AG04450 (cell line): ENCODE data around the gene TMEM150B. TPM values are rescaled to one million over a fixed set of nuclear protein-coding genes. Genes with fewer than 3 reads are reported as not detected.

Experiments used
- CTCF ChIA-PET: fragments of 300-600, 350-600 bp; formaldehyde crosslinking; extraction: SDS; loops from one replicate; lab custom pipeline; 2022; ENCODE audit warnings: antibody characterized with exemption, inconsistent platforms; lab: Charles Lee
- POLR2A ChIA-PET: fragments of 350-600 bp; formaldehyde crosslinking; extraction: SDS; loops from one replicate; lab custom pipeline; 2021; ENCODE audit warnings: antibody characterized with exemption, inconsistent platforms; lab: Yijun Ruan, JAX
- DNase-seq: peaks from one replicate; pipeline ENCODE4 v3.0.0-alpha.2; 2011; ENCODE audit warnings: low read depth, low spot score
- H3K27ac ChIP-seq: one replicate; pipeline ENCODE4 v1.5.1; 2012; ENCODE audit warnings: low read depth, low read length, control low read depth
- H3K27me3 ChIP-seq: one replicate; pipeline ENCODE4 v1.6.0; 2012; ENCODE audit warnings: low read length; ENCODE audit not compliant: control insufficient read depth, insufficient read depth
- H3K4me3 ChIP-seq: 2 replicates; pipeline ENCODE4 v1.5.1; 2011; ENCODE audit warnings: mild to moderate bottlenecking, low read depth, low read length, control low read depth
- H3K9me3 ChIP-seq: 2 replicates; pipeline ENCODE4 v1.5.1; 2012; ENCODE audit warnings: low read length; ENCODE audit not compliant: control insufficient read depth, insufficient read depth
- polyA plus RNA-seq: library from polyadenylated mRNA; depleted of rRNA; stranded (reverse); fragments of >200 nt; gene quantifications from 2 replicates; pipeline ENCODE4 v1.2.3, GENCODE V29; 2011
- TF ChIP-seq, protein P1 (sequence below): IDR thresholded peaks from 2 replicates; pipeline ENCODE4 v1.5.1; 2011; ENCODE audit warnings: low read depth, low read length, control low read depth, inconsistent platforms

TMEM150B gene
- polyA plus RNA-seq, 1 experiment = not detected

DNA sequence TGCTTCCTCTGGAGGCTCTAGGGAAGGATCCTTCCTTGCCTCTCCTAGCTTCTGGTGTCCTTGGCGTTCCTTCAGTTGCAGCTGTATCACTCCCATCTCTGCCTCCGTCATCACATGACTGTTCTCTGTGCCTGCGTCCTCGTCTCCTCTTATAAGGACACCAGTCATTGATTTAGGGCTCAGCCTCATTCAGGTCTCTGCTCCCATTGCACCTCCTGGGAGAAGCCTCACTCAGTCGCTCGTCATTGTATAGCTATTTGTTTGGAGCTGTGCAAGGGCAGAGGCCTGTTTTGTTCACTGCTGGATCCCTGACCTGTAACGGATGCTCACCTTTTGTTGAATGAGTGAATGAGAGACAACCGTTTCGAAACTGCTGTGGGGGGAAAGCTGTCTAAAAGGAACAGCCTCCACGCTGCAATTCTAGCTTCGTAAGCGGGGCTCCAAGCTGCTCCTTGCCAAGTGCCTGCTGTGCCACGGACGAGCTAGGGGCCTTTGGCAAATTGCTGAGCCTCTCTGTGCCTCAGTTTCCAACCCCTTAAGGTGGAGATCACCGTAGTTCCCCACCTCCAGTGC lies 24.2 kb downstream of the TMEM150B start:
- no peak overlapping the region for H3K27ac ChIP-seq
- ChIA-PET CTCF (interaction anchor here (0.6 to 3.7 kb wide), 15 partner anchors 8 to 117 kb away, joined by 3 to 41 read pairs (median 5); partner anchors contain the start of gene KMT5C), POLR2A (interaction anchor here (0.6 kb wide), 2 partner anchors 44 to 90 kb away, joined by 7 to 8 read pairs; no protein-coding TSS in a partner anchor)
- no peak for DNase-seq
- no peak overlapping the region for H3K4me3 ChIP-seq
- no peaks in the 10 kb centered on the region for H3K27me3 ChIP-seq
- no peaks in the 10 kb centered on the region for H3K9me3 ChIP-seq
- TF ChIP-seq, protein P1, sequence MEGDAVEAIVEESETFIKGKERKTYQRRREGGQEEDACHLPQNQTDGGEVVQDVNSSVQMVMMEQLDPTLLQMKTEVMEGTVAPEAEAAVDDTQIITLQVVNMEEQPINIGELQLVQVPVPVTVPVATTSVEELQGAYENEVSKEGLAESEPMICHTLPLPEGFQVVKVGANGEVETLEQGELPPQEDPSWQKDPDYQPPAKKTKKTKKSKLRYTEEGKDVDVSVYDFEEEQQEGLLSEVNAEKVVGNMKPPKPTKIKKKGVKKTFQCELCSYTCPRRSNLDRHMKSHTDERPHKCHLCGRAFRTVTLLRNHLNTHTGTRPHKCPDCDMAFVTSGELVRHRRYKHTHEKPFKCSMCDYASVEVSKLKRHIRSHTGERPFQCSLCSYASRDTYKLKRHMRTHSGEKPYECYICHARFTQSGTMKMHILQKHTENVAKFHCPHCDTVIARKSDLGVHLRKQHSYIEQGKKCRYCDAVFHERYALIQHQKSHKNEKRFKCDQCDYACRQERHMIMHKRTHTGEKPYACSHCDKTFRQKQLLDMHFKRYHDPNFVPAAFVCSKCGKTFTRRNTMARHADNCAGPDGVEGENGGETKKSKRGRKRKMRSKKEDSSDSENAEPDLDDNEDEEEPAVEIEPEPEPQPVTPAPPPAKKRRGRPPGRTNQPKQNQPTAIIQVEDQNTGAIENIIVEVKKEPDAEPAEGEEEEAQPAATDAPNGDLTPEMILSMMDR = no peak

DNA sequence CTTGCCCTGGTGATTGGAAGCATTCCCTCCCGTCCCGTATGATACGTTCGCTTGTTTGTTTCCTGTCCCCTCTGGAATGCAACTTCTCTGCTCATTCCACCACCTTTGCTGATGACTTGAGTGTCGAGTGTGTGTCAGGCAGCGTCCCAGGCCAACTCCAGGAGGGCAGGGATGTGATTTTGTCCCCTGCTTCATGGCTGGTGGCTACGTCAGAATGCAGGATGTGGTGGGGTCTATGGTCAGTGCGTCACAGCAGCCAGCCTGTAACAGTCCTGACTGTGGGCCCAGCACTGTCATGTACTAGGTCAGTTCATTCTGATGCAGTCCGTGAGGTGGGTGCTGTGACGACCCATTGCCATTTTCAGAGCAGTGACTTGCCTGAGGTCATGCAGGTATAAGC lies 25.1 kb downstream of the TMEM150B start:
- CTCF ChIA-PET = interaction anchor here (0.6 to 3.7 kb wide), 2 partner anchors 39 to 69 kb away, joined by 3 to 34 read pairs; partner anchors contain the start of gene KMT5C
- POLR2A ChIA-PET = no interaction called here
- H3K27ac ChIP-seq = no peak overlapping the region
- TF ChIP-seq, protein P1 = no peak
- no peak overlapping the region for H3K4me3 ChIP-seq
- H3K9me3 ChIP-seq = no peaks in the 10 kb centered on the region
- H3K27me3 ChIP-seq = no peaks in the 10 kb centered on the region
- DNase-seq = no peak

DNA sequence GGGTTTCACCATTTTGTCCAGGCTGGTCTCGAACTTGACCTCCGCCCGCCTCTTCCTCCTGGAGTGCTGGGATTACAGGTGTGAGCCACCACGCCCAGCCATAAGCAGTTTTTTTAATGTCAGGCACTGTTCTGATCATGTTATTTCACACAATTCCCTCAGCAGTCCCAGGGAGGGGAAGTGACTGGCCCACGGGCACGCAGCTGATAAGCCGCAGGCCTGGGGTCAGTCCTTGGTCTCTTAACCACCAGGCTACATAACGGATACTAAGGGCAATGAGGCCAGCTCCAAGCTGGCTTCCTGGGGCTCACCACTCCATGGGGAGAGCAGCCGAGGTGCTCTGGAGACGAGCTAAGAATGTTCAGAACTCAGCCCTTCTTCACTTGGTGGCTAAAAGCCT lies 27.9 kb downstream of the TMEM150B start:
- Histone ChIP-seq H3K27ac (no peak overlapping the region), H3K9me3 (no peaks in the 10 kb centered on the region), H3K27me3 (no peaks in the 10 kb centered on the region), H3K4me3 (no peak overlapping the region)
- CTCF ChIA-PET = interaction anchor here (0.5 to 1.0 kb wide), 2 partner anchors 42 to 156 kb away, joined by 3 to 10 read pairs; partner anchors contain the start of gene KMT5C
- POLR2A ChIA-PET = interaction anchor here (0.8 kb wide), 1 partner anchor 63 kb away, joined by 4 read pairs; no protein-coding TSS in a partner anchor
- TF ChIP-seq, protein P1 = no peak
- no peak for DNase-seq

DNA sequence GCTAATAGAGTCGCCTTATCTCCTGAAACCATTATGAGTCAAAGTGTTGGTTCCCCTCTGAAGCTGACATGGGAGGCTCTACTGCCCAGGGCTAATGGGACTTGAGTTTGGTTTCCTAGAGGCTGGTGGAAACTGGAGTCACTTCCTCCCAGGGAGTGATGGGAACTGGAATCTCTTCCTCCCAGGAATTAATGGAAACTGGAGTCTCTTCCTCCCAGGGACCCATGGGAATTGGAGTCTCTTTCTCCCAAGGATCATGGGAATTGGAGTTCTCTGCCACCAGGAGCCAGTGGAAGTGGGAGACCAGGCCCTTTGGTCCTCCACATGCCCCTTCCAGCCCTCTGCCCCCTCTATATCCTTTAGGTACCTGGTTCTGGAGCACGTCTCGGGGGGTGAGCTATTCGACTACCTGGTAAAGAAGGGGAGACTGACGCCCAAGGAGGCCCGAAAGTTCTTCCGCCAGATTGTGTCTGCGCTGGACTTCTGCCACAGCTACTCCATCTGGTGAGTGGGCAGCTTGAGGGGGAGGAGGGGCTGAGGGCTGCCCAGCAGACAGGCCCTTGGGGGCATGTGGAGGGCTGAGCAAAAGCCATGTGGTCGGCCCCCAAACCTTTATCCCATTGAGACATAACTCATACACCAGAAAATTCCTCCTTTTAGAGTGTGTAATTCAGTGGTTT lies 35.9 kb downstream of the TMEM150B start:
- no peaks in the 10 kb centered on the region; the same call in 1 of the 2 replicates for H3K9me3 ChIP-seq
- H3K27me3 ChIP-seq = no peaks in the 10 kb centered on the region
- TF ChIP-seq, protein P1 = no peak
- no peak overlapping the region for H3K4me3 ChIP-seq
- DNase-seq = no peak
- POLR2A ChIA-PET = no interaction called here
- CTCF ChIA-PET = interaction anchor here (1.3 kb wide), 1 partner anchor 12 kb away, joined by 4 read pairs; no protein-coding TSS in a partner anchor
- H3K27ac ChIP-seq = no peak overlapping the region
